Posterior cingulate gyrus (tissue), 11 donors: ENCODE results near the gene NUDT3.

Experiments used
- DNase-seq, 10 donors: peaks; one replicate each; pipeline versions ENCODE4 v3.0.0 to v3.0.0-alpha.2; 2020 to 2021; ENCODE audit warnings: mixed read lengths in 3 of 10
- intact Hi-C: fragments of 100-400 bp; cut with DNase I; formaldehyde crosslinking; loops from one replicate; pipeline ENCODE4 v1.15.1; 2023

NUDT3 gene

GRCh38 chr6:34235307-34236130, 156.9 kb downstream of the NUDT3 start:
- intact Hi-C loops: no loop called here
- peak in 3 of 10 donors; percentile 66 to 83 (median 77) for DNase-seq

GRCh38 chr6:34234667-34235306, 157.7 kb downstream of the NUDT3 start:
- intact Hi-C loops: no loop called here
- DNase-seq: peak in 3 of 10 donors; percentile 41 to 82 (median 61)

- DNase-seq: peak in 3 of 10 donors; percentile 48 to 78 (median 57)
- intact Hi-C loops: no loop called here
These were observed 158.6 kb downstream of the NUDT3 start for GRCh38 chr6:34233867-34234266.

- DNase-seq: peak in 3 of 10 donors; percentile 53 to 70 (median 69)
- intact Hi-C loops: no loop called here
These were observed 159.6 kb downstream of the NUDT3 start for GRCh38 chr6:34232901-34233300.

- DNase-seq: peak in 3 of 10 donors; percentile 40 to 49 (median 43)
- intact Hi-C loops: no loop called here
These were observed 160.7 kb downstream of the NUDT3 start for GRCh38 chr6:34231566-34232336.

- peak in 2 of 10 donors; percentile 41 to 50 for DNase-seq
- intact Hi-C loops: no loop called here
These were observed 161.7 kb downstream of the NUDT3 start for GRCh38 chr6:34230653-34231371.

- intact Hi-C loops: no loop called here
These were observed 162.6 kb downstream of the NUDT3 start for GRCh38 chr6:34229877-34230276.

More at GRCh38 chr6:34229877-34230276, 162.6 kb downstream of the NUDT3 start:
- DNase-seq: peak in 2 of 10 donors; percentile 19 to 34
